GM23338 (cell line): ENCODE measurements around the gene DUSP15.

Experiments
- CREB1 ChIP-seq: fragments of 250-450 bp; sonication (Bioruptor Pico); IDR thresholded peaks from 2 replicates; pipeline ENCODE4 v1.5.0; 2020; ENCODE audit warnings: low read depth, mild to moderate bottlenecking, moderate library complexity
- EZH2 ChIP-seq: fragments of 200-600 bp; sonication (generic); IDR thresholded peaks from one replicate; pipeline ENCODE4 v1.8.0; 2017; ENCODE audit warnings: antibody characterized with exemption, mild to moderate bottlenecking, low read depth; ENCODE audit not compliant: unreplicated experiment
- EZH2phosphoT487 ChIP-seq: fragments of 200-600 bp; sonication (generic); IDR thresholded peaks from one replicate; pipeline ENCODE4 v1.8.1; 2018; ENCODE audit warnings: antibody characterized with exemption; ENCODE audit not compliant: unreplicated experiment
- JUNB ChIP-seq: IDR thresholded peaks from one replicate; pipeline ENCODE4 v1.6.1; 2016; ENCODE audit warnings: antibody characterized with exemption; ENCODE audit not compliant: unreplicated experiment
- POLR2AphosphoS5 ChIP-seq: IDR thresholded peaks from 2 replicates; pipeline ENCODE4 v1.6.1; 2016; ENCODE audit warnings: antibody characterized with exemption, low read depth
- STAT1 ChIP-seq: IDR thresholded peaks from one replicate; pipeline ENCODE4 v1.6.1; 2016; ENCODE audit warnings: antibody characterized with exemption; ENCODE audit not compliant: unreplicated experiment
- TF ChIP-seq, protein P1 (sequence below), 2 experiments: fragments of 200-600 bp in 1 of 2; sonication (generic) in 1 of 2; conservative IDR thresholded peaks; 2 replicates each; pipeline versions ENCODE4 v1.5.1 to v1.6.1; 2016 to 2017; ENCODE audit warnings: antibody characterized with exemption in 2 of 2, low read depth in 2 of 2, mild to moderate bottlenecking in 2 of 2, moderate library complexity in 1 of 2
- TF ChIP-seq, protein P2 (sequence below): IDR thresholded peaks from one replicate; pipeline ENCODE4 v1.6.1; 2018; ENCODE audit warnings: antibody characterized with exemption; ENCODE audit not compliant: unreplicated experiment

DNA sequence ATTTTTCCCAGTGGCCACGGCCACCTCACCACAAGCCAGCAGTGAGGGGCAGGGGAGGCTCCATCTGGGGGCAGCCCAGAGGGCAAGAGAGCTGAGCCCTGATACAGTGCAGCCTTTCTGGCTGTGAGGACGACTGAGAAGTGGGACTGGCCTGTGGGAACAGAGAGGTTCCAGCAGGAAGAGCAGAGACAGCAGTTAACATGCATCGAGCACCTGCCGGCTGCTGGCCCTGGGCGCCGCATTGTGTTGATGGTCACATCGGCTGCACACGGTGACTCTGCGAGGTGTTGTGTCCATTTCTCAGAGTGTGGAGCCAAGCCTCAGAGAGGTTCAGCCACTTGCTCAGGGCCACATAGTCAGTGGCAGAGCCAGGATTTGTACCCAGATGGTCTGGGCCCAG, 34.8 kb downstream of the DUSP15 start:
- TF ChIP-seq, protein P1, sequence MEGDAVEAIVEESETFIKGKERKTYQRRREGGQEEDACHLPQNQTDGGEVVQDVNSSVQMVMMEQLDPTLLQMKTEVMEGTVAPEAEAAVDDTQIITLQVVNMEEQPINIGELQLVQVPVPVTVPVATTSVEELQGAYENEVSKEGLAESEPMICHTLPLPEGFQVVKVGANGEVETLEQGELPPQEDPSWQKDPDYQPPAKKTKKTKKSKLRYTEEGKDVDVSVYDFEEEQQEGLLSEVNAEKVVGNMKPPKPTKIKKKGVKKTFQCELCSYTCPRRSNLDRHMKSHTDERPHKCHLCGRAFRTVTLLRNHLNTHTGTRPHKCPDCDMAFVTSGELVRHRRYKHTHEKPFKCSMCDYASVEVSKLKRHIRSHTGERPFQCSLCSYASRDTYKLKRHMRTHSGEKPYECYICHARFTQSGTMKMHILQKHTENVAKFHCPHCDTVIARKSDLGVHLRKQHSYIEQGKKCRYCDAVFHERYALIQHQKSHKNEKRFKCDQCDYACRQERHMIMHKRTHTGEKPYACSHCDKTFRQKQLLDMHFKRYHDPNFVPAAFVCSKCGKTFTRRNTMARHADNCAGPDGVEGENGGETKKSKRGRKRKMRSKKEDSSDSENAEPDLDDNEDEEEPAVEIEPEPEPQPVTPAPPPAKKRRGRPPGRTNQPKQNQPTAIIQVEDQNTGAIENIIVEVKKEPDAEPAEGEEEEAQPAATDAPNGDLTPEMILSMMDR (conservative IDR thresholded peaks at IDR 0.05; ENCODE audit: low read depth in 2 of 2), result no peak
- TF ChIP-seq, protein P2, sequence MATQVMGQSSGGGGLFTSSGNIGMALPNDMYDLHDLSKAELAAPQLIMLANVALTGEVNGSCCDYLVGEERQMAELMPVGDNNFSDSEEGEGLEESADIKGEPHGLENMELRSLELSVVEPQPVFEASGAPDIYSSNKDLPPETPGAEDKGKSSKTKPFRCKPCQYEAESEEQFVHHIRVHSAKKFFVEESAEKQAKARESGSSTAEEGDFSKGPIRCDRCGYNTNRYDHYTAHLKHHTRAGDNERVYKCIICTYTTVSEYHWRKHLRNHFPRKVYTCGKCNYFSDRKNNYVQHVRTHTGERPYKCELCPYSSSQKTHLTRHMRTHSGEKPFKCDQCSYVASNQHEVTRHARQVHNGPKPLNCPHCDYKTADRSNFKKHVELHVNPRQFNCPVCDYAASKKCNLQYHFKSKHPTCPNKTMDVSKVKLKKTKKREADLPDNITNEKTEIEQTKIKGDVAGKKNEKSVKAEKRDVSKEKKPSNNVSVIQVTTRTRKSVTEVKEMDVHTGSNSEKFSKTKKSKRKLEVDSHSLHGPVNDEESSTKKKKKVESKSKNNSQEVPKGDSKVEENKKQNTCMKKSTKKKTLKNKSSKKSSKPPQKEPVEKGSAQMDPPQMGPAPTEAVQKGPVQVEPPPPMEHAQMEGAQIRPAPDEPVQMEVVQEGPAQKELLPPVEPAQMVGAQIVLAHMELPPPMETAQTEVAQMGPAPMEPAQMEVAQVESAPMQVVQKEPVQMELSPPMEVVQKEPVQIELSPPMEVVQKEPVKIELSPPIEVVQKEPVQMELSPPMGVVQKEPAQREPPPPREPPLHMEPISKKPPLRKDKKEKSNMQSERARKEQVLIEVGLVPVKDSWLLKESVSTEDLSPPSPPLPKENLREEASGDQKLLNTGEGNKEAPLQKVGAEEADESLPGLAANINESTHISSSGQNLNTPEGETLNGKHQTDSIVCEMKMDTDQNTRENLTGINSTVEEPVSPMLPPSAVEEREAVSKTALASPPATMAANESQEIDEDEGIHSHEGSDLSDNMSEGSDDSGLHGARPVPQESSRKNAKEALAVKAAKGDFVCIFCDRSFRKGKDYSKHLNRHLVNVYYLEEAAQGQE, result no peak
- TF ChIP-seq POLR2AphosphoS5 (no peak), EZH2phosphoT487 (no peak), CREB1 (CRISPR knock-in tag) (no peak), EZH2 (no peak), JUNB (no peak), STAT1 (no peak)
